H1 (cell line): ENCODE data around the gene GAB2. TPM values are rescaled to one million over a fixed set of nuclear protein-coding genes. Genes with fewer than 3 reads are reported as not detected.

ENCODE experiments used
- EZH2 ChIP-seq: fragments of 200-600 bp; sonication (generic); IDR thresholded peaks from 2 replicates; pipeline ENCODE4 v1.7.1; 2012; ENCODE audit warnings: low read depth, mild to moderate bottlenecking, moderate library complexity, low read length, inconsistent platforms; ENCODE audit not compliant: severe bottlenecking
- NANOG ChIP-seq: IDR thresholded peaks from 2 replicates; pipeline ENCODE4 v1.6.1; 2011; ENCODE audit warnings: low read length, low read depth, mild to moderate bottlenecking, inconsistent platforms; ENCODE audit not compliant: insufficient read depth, poor library complexity, severe bottlenecking
- RBBP5 ChIP-seq: IDR thresholded peaks from 2 replicates; pipeline ENCODE4 v1.7.1; 2012; ENCODE audit warnings: low read depth, mild to moderate bottlenecking, inconsistent platforms, low read length, moderate library complexity, borderline replicate concordance
- SIN3A ChIP-seq, 2 experiments: IDR thresholded peaks in 1 of 2; conservative IDR thresholded peaks in 1 of 2; 2 replicates each; pipeline ENCODE4 v1.6.1; 2011 to 2012; ENCODE audit warnings: low read length in 2 of 2, improper control_type of control experiment in 1 of 2, low read depth in 1 of 2, mild to moderate bottlenecking in 1 of 2
- TAF1 ChIP-seq: IDR thresholded peaks from 2 replicates; pipeline ENCODE4 v1.6.1; 2011; ENCODE audit warnings: mild to moderate bottlenecking, low read depth, low read length
- polyA plus RNA-seq, 7 experiments: library from polyadenylated mRNA; depleted of rRNA in 3 of 7; stranded (reverse) in 5 of 7; unstranded in 2 of 7; fragments of >200 nt in 5 of 7; fragments of 200-250 nt in 2 of 7; gene quantifications; 1 replicate in 5 of 7; 2 replicates in 1 of 7; 4 replicates in 1 of 7; pipeline versions ENCODE4 v1.2.1 to v1.2.3, GENCODE V29; 2011 to 2013; ENCODE audit warnings: missing spikeins in 2 of 7, mixed read lengths in 2 of 7
- total RNA-seq: library from RNA; stranded (reverse); fragmentation: NEBNext Ultra II Directional; extraction: Animal tissue kit (Norgen Biotek cat#: 25700); gene quantifications from 2 replicates; pipeline ENCODE4 v1.2.1, GENCODE V29; 2021
- TF ChIP-seq, protein P1 (sequence below): IDR thresholded peaks from 2 replicates; pipeline ENCODE4 v1.6.1; 2011; ENCODE audit warnings: low read depth, mild to moderate bottlenecking, low read length; ENCODE audit not compliant: insufficient read depth

GAB2 gene
- total and polyA plus RNA-seq, 2 of the 8 experiments (the other 6 are each of a cell fraction or from before 2014, with no cell fraction given) = 6.3 to 14.0 TPM

DNA sequence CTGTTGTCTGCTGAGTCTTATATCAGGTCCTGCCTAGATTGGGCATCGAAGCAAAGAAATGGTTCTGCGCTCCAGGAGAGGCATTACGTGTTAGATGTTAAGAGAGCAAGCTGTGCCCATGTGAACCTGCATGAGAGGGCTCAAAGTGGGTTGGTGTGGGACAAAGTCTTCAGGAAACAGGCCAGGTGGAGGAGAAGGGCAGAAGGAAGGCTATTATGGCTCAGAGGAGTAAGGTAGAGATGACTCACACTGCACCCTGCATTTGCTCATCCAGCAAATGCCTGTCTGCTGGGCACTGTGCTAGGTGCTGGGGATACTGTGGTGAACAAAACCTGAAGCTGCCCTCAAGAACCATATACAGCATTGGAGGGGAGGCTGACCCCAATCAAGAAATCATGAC, 223.1 kb downstream of the GAB2 start (continued):
- TF ChIP-seq NANOG = no peak
- no peak for TF ChIP-seq TAF1
- no peak for TF ChIP-seq EZH2
- TF ChIP-seq, protein P1, sequence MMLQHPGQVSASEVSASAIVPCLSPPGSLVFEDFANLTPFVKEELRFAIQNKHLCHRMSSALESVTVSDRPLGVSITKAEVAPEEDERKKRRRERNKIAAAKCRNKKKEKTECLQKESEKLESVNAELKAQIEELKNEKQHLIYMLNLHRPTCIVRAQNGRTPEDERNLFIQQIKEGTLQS = no peak
- TF ChIP-seq RBBP5 = no peak
- no peak for TF ChIP-seq SIN3A (conservative IDR thresholded peaks at IDR 0.05 in 1 of 2, IDR thresholded peaks at IDR 0.05 in 1 of 2; ENCODE audit: low read depth in 1 of 2, low read length in 2 of 2)
